ENCODE results near the gene PIAS3. TPM values are rescaled to one million over a fixed set of nuclear protein-coding genes. Genes with fewer than 3 reads are reported as not detected.

The PIAS3 gene
- total and polyA plus RNA-seq, 4 donors, result 1.7 to 6.3 (median 4.0) TPM

- Histone ChIP-seq H3K36me3 (ENCODE audit: control insufficient read depth in 4 of 4, insufficient read depth in 3 of 4, low read depth in 1 of 4, low read length in 3 of 4) (peaks cover 10 to 40% (median 30%) of the 10 kb centered on the region in 4 donors), H3K27ac (ENCODE audit: low read depth in 1 of 2, low read length in 2 of 2) (no peak overlapping the region)
- 10% methylated on average over 4 of the region's 4 CpGs for WGBS
These were observed 13.8 kb downstream of the PIAS3 start for GRCh38 chr1:145845144-145845513.

More at GRCh38 chr1:145845144-145845513, 13.8 kb downstream of the PIAS3 start:
- peak overlapping the region in 1 of 2 donors; percentile 5 for H3K9ac ChIP-seq (ENCODE audit: low read depth in 1 of 2, low read length in 2 of 2)
- no peak for DNase-seq (ENCODE audit: low spot score)
- no peaks in the 10 kb centered on the region for H3K9me3 ChIP-seq (ENCODE audit: control insufficient read depth in 4 of 4, low read length in 3 of 4)
- H3K4me3 ChIP-seq (ENCODE audit: low read depth in 1 of 3, low read length in 3 of 3), result peak overlapping the region in 2 of 3 donors; percentile 29 to 63
- H3K4me1 ChIP-seq (ENCODE audit: control insufficient read depth in 4 of 4, insufficient read depth in 4 of 4, low read length in 3 of 4), result peaks cover 5 to 13% (median 11%) of the 10 kb centered on the region in 4 donors
- TF ChIP-seq ATF3 (IDR thresholded peaks at IDR 0.05), result no peak
- TF ChIP-seq REST (IDR thresholded peaks at IDR 0.05), result no peak
- TF ChIP-seq JUND (IDR thresholded peaks at IDR 0.05), result no peak
- TF ChIP-seq FOXA2 (IDR thresholded peaks at IDR 0.05), result no peak
- TF ChIP-seq HNF4A (conservative IDR thresholded peaks at IDR 0.05), result no peak
- TF ChIP-seq FOXA1 (IDR thresholded peaks at IDR 0.05), result no peak
- TF ChIP-seq TAF1 (conservative IDR thresholded peaks at IDR 0.05), result no peak
- TF ChIP-seq ZBTB33 (IDR thresholded peaks at IDR 0.05), result no peak
- no peak for TF ChIP-seq NR2F2 (IDR thresholded peaks at IDR 0.05)
- TF ChIP-seq SP1 (IDR thresholded peaks at IDR 0.05), result no peak
- TF ChIP-seq EGR1 (IDR thresholded peaks at IDR 0.05; ENCODE audit: low read depth in 2 of 2), result no peak
- TF ChIP-seq YY1 (IDR thresholded peaks at IDR 0.05), result no peak
- TF ChIP-seq HNF4G (IDR thresholded peaks at IDR 0.05), result no peak
- TF ChIP-seq RXRA (IDR thresholded peaks at IDR 0.05), result no peak
- TF ChIP-seq RAD21 (IDR thresholded peaks at IDR 0.05), result no peak
- TF ChIP-seq CTCF (IDR thresholded peaks at IDR 0.05; ENCODE audit: low read depth, low read length, missing input control), result no peak
- TF ChIP-seq MAX (IDR thresholded peaks at IDR 0.05), result no peak
- no peak for TF ChIP-seq GABPA (IDR thresholded peaks at IDR 0.05 in 1 of 2, conservative IDR thresholded peaks at IDR 0.05 in 1 of 2)
- H3K27me3 ChIP-seq (ENCODE audit: control insufficient read depth in 4 of 4, insufficient read depth in 4 of 4, low read length in 3 of 4), result no peaks in the 10 kb centered on the region
